NCI-H524 treated with DMSO at 0.1 percent for 48 hours (cell line): ENCODE results near the gene SRGAP1.
"Not testable (repeated sequence)": the region's sequence is repeated elsewhere in the genome, so short reads cannot be mapped to it uniquely, and the experiment has no call there.

Experiments
- DNase-seq: peaks from one replicate; lab custom pipeline; 2025; lab: John Stamatoyannopoulos, UW

The SRGAP1 gene

GRCh38 chr12:64122995-64123394, 278.5 kb downstream of the SRGAP1 start:
- DNase-seq, result no peak

- DNase-seq, result no peak
Measured at GRCh38 chr12:64123448-64123847, 278.9 kb downstream of the SRGAP1 start.

GRCh38 chr12:64124511-64125197, 280.2 kb downstream of the SRGAP1 start:
- DNase-seq, result no peak

- DNase-seq, result no peak
Measured at GRCh38 chr12:64125913-64126312, 281.4 kb downstream of the SRGAP1 start.

- DNase-seq, result no peak
Measured at GRCh38 chr12:64127811-64128210, 283.3 kb downstream of the SRGAP1 start.

- no peak for DNase-seq
Measured at GRCh38 chr12:64128366-64128765, 283.9 kb downstream of the SRGAP1 start.

GRCh38 chr12:64130476-64130875, 286.0 kb downstream of the SRGAP1 start:
- not testable (repeated sequence) for DNase-seq

GRCh38 chr12:64131456-64131855, 287.0 kb downstream of the SRGAP1 start:
- not testable (repeated sequence) for DNase-seq

GRCh38 chr12:64132672-64133071, 288.2 kb downstream of the SRGAP1 start:
- DNase-seq, result not testable (repeated sequence)

- DNase-seq, result no peak
Measured at GRCh38 chr12:64137117-64137516, 292.6 kb downstream of the SRGAP1 start.

GRCh38 chr12:64139021-64139420, 294.5 kb downstream of the SRGAP1 start:
- DNase-seq, result no peak

- no peak for DNase-seq
Measured at GRCh38 chr12:64142382-64142781, 297.9 kb downstream of the SRGAP1 start.

- DNase-seq, result no peak
Measured at GRCh38 chr12:64142784-64143183, 298.3 kb downstream of the SRGAP1 start.

- no peak for DNase-seq
Measured at GRCh38 chr12:64145226-64145625, 300.7 kb downstream of the SRGAP1 start.

- no peak for DNase-seq
Measured at GRCh38 chr12:64147011-64147631, 302.6 kb downstream of the SRGAP1 start.

- no peak for DNase-seq
Measured at GRCh38 chr12:64147875-64148274, 303.4 kb downstream of the SRGAP1 start.

- DNase-seq, result no peak
Measured at GRCh38 chr12:64154677-64155076, 310.2 kb downstream of the SRGAP1 start.

GRCh38 chr12:64157110-64157509, 312.6 kb downstream of the SRGAP1 start:
- DNase-seq, result no peak

- DNase-seq, result no peak
Measured at GRCh38 chr12:64160021-64160710, 315.7 kb downstream of the SRGAP1 start.

GRCh38 chr12:64160711-64161060, 316.2 kb downstream of the SRGAP1 start:
- DNase-seq, result no peak

- DNase-seq, result not testable (repeated sequence)
Measured at GRCh38 chr12:64166606-64167005, 322.1 kb downstream of the SRGAP1 start.

- DNase-seq, result not testable (repeated sequence)
Measured at GRCh38 chr12:64167041-64167440, 322.5 kb downstream of the SRGAP1 start.

- DNase-seq, result no peak
Measured at GRCh38 chr12:64170024-64170423, 325.5 kb downstream of the SRGAP1 start.
